Ovary (tissue), 3 donors: ENCODE results near the gene FLNB.
"Not testable (repeated sequence)": the region's sequence is repeated elsewhere in the genome, so short reads cannot be mapped to it uniquely, and the experiment has no call there.

ENCODE experiments used
- EP300 ChIP-seq: sonication (generic); formaldehyde crosslinking; IDR thresholded peaks from one replicate; pipeline ENCODE4 v1.6.1; 2017; ENCODE audit warnings: antibody characterized with exemption
- TF ChIP-seq, protein P1 (sequence below), 3 donors: fragments of 450-650 bp in 2 of 3; fragments of 200-600 bp in 1 of 3; IDR thresholded peaks; one replicate each; pipeline versions ENCODE4 v1.5.1 to v1.8.0; 2016 to 2022; ENCODE audit warnings: antibody characterized with exemption in 3 of 3, mild to moderate bottlenecking in 1 of 3
- donor health status: DM: no; HTN: no; CAD: no.

DNA sequence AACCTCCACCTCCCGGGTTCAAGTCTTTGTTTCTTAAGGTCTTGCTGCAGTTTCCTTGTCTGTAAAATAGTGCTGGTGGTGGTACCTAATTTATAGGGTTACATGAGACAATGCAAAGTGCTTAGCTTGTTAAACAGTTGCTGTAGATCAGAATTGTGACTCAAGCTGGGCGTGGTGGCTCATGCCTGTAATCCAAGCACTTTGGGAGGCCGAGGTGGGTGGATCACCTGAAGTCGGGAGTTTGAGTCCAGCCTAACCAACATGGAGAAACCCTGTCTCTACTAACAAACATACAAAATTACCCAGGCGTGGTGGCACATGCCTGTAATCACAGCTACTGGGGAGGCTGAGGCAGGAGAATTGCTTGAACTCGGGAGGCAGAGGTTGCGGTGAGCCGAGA, 19.0 kb upstream of the FLNB start:
- TF ChIP-seq, protein P1, sequence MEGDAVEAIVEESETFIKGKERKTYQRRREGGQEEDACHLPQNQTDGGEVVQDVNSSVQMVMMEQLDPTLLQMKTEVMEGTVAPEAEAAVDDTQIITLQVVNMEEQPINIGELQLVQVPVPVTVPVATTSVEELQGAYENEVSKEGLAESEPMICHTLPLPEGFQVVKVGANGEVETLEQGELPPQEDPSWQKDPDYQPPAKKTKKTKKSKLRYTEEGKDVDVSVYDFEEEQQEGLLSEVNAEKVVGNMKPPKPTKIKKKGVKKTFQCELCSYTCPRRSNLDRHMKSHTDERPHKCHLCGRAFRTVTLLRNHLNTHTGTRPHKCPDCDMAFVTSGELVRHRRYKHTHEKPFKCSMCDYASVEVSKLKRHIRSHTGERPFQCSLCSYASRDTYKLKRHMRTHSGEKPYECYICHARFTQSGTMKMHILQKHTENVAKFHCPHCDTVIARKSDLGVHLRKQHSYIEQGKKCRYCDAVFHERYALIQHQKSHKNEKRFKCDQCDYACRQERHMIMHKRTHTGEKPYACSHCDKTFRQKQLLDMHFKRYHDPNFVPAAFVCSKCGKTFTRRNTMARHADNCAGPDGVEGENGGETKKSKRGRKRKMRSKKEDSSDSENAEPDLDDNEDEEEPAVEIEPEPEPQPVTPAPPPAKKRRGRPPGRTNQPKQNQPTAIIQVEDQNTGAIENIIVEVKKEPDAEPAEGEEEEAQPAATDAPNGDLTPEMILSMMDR (IDR thresholded peaks at IDR 0.05) = not testable (repeated sequence)
- TF ChIP-seq EP300 = not testable (repeated sequence)
